ENCODE results near the gene SPATA2. TPM values are rescaled to one million over a fixed set of nuclear protein-coding genes. Genes with fewer than 3 reads are reported as not detected.

SPATA2 gene
- total and polyA plus RNA-seq, 4 donors, result 1.2 to 3.4 (median 1.4) TPM

- TF ChIP-seq RAD21 (IDR thresholded peaks at IDR 0.05), result no peak
- TF ChIP-seq MAX (IDR thresholded peaks at IDR 0.05), result no peak
Measured at GRCh38 chr20:49907405-49908257, 7.7 kb downstream of the SPATA2 start (continued).

GRCh38 chr20:49906615-49907154 is 8.6 kb downstream of the SPATA2 start:
- peaks cover 0 to 21% (median 16%) of the 10 kb centered on the region in 4 donors for H3K4me1 ChIP-seq (ENCODE audit: control insufficient read depth in 4 of 4, insufficient read depth in 4 of 4, low read length in 3 of 4)
- 95% methylated on average over 15 of the region's 15 CpGs for WGBS
- H3K9ac ChIP-seq (ENCODE audit: low read depth in 1 of 2, low read length in 2 of 2), result no peak overlapping the region
- H3K27me3 ChIP-seq (ENCODE audit: control insufficient read depth in 4 of 4, insufficient read depth in 4 of 4, low read length in 3 of 4), result no peaks in the 10 kb centered on the region
- H3K9me3 ChIP-seq (ENCODE audit: control insufficient read depth in 4 of 4, low read length in 3 of 4), result no peaks in the 10 kb centered on the region
- DNase-seq (ENCODE audit: low spot score), result no peak
- no peak overlapping the region for H3K27ac ChIP-seq (ENCODE audit: low read depth in 1 of 2, low read length in 2 of 2)
- no peak for TF ChIP-seq FOXA1 (IDR thresholded peaks at IDR 0.05)
- TF ChIP-seq NR2F2 (IDR thresholded peaks at IDR 0.05), result no peak
- no peak for TF ChIP-seq GABPA (IDR thresholded peaks at IDR 0.05 in 1 of 2, conservative IDR thresholded peaks at IDR 0.05 in 1 of 2)
- TF ChIP-seq HNF4G (IDR thresholded peaks at IDR 0.05), result no peak
- TF ChIP-seq JUND (IDR thresholded peaks at IDR 0.05), result no peak
- TF ChIP-seq ATF3 (IDR thresholded peaks at IDR 0.05), result no peak
- TF ChIP-seq MAX (IDR thresholded peaks at IDR 0.05), result no peak
- TF ChIP-seq EGR1 (IDR thresholded peaks at IDR 0.05; ENCODE audit: low read depth in 2 of 2), result no peak
- TF ChIP-seq TAF1 (conservative IDR thresholded peaks at IDR 0.05), result no peak
- H3K36me3 ChIP-seq (ENCODE audit: control insufficient read depth in 4 of 4, insufficient read depth in 3 of 4, low read depth in 1 of 4, low read length in 3 of 4), result peaks cover 5 to 38% (median 11%) of the 10 kb centered on the region in 4 donors
- H3K4me3 ChIP-seq (ENCODE audit: low read depth in 1 of 3, low read length in 3 of 3), result no peak overlapping the region

- Histone ChIP-seq H3K27me3 (ENCODE audit: control insufficient read depth in 4 of 4, insufficient read depth in 4 of 4, low read length in 3 of 4) (no peaks in the 10 kb centered on the region), H3K4me3 (ENCODE audit: low read depth in 1 of 3, low read length in 3 of 3) (no peak overlapping the region), H3K36me3 (ENCODE audit: control insufficient read depth in 4 of 4, insufficient read depth in 3 of 4, low read depth in 1 of 4, low read length in 3 of 4) (peaks cover 5 to 38% (median 11%) of the 10 kb centered on the region in 4 donors), H3K27ac (ENCODE audit: low read depth in 1 of 2, low read length in 2 of 2) (no peak overlapping the region), H3K9me3 (ENCODE audit: control insufficient read depth in 4 of 4, low read length in 3 of 4) (no peaks in the 10 kb centered on the region), H3K4me1 (ENCODE audit: control insufficient read depth in 4 of 4, insufficient read depth in 4 of 4, low read length in 3 of 4) (peaks cover 0 to 21% (median 18%) of the 10 kb centered on the region in 4 donors), H3K9ac (ENCODE audit: low read depth in 1 of 2, low read length in 2 of 2) (no peak overlapping the region)
- DNase-seq (ENCODE audit: low spot score), result no peak
- 95% methylated on average over 37 of the region's 37 CpGs for WGBS
- TF ChIP-seq NR2F2 (IDR thresholded peaks at IDR 0.05) (no peak), JUND (IDR thresholded peaks at IDR 0.05) (no peak), FOXA2 (IDR thresholded peaks at IDR 0.05) (no peak), REST (IDR thresholded peaks at IDR 0.05) (no peak), GABPA (IDR thresholded peaks at IDR 0.05 in 1 of 2, conservative IDR thresholded peaks at IDR 0.05 in 1 of 2) (no peak), RAD21 (IDR thresholded peaks at IDR 0.05) (no peak), RXRA (IDR thresholded peaks at IDR 0.05) (no peak), ZBTB33 (IDR thresholded peaks at IDR 0.05) (no peak), SP1 (IDR thresholded peaks at IDR 0.05) (no peak), YY1 (IDR thresholded peaks at IDR 0.05) (no peak), MAX (IDR thresholded peaks at IDR 0.05) (no peak), EGR1 (IDR thresholded peaks at IDR 0.05; ENCODE audit: low read depth in 2 of 2) (no peak), ATF3 (IDR thresholded peaks at IDR 0.05) (no peak), HNF4A (conservative IDR thresholded peaks at IDR 0.05) (no peak), TAF1 (conservative IDR thresholded peaks at IDR 0.05) (no peak), HNF4G (IDR thresholded peaks at IDR 0.05) (no peak)
Measured at GRCh38 chr20:49906101-49906604, 9.2 kb downstream of the SPATA2 start.
